GM18870 (cell line): ENCODE results near the gene MIA2.
A peak's percentile ranks its signal among the peaks of the same experiment; 100 is the strongest.

Experiments
- ATAC-seq: cut with Tn5 transposase; IDR thresholded peaks from one replicate; pipeline ENCODE4 v1.9.1; 2021; ENCODE audit warnings: moderate library complexity; ENCODE audit not compliant: unreplicated experiment

MIA2 gene

GRCh38 chr14:39383026-39383660 lies 149.4 kb downstream of the MIA2 start:
- ATAC-seq: peak; percentile 71

- ATAC-seq: no peak
Measured at GRCh38 chr14:39383741-39384140, 150.0 kb downstream of the MIA2 start.

GRCh38 chr14:39384177-39384576 lies 150.5 kb downstream of the MIA2 start:
- no peak for ATAC-seq

- ATAC-seq: no peak
Measured at GRCh38 chr14:39393289-39393688, 159.6 kb downstream of the MIA2 start.

GRCh38 chr14:39395555-39396254 lies 162.0 kb downstream of the MIA2 start:
- no peak for ATAC-seq

- no peak for ATAC-seq
Measured at GRCh38 chr14:39396448-39396847, 162.7 kb downstream of the MIA2 start.

GRCh38 chr14:39398382-39398781 lies 164.7 kb downstream of the MIA2 start:
- no peak for ATAC-seq

- ATAC-seq: no peak
Measured at GRCh38 chr14:39406560-39406959, 172.8 kb downstream of the MIA2 start.

- no peak for ATAC-seq
Measured at GRCh38 chr14:39416072-39416471, 182.4 kb downstream of the MIA2 start.

GRCh38 chr14:39417014-39417413 lies 183.3 kb downstream of the MIA2 start:
- no peak for ATAC-seq

- ATAC-seq: no peak
Measured at GRCh38 chr14:39419272-39419671, 185.6 kb downstream of the MIA2 start.

- ATAC-seq: no peak
Measured at GRCh38 chr14:39422243-39422642, 188.5 kb downstream of the MIA2 start.

GRCh38 chr14:39423793-39424192 lies 190.1 kb downstream of the MIA2 start:
- no peak for ATAC-seq

GRCh38 chr14:39425947-39426346 lies 192.2 kb downstream of the MIA2 start:
- no peak for ATAC-seq

GRCh38 chr14:39426605-39427004 lies 192.9 kb downstream of the MIA2 start:
- no peak for ATAC-seq

- ATAC-seq: no peak
Measured at GRCh38 chr14:39428118-39428517, 194.4 kb downstream of the MIA2 start.

GRCh38 chr14:39430762-39431415 lies 197.2 kb downstream of the MIA2 start:
- ATAC-seq: no peak

- peak; percentile 1 for ATAC-seq
Measured at GRCh38 chr14:39431416-39432178, 197.9 kb downstream of the MIA2 start.

GRCh38 chr14:39432179-39432618 lies 198.5 kb downstream of the MIA2 start, which contains the start of gene FBXO33:
Gene FBXO33, minus strand, starts transcription at chr14:39432433. Its CDS starts 271 bp downstream, at chr14:39432162.
- ATAC-seq: peak; percentile 80

- peak; percentile 62 for ATAC-seq
Measured at GRCh38 chr14:39432619-39433451, 199.1 kb downstream of the MIA2 start.
